Kidney tubule cell (primary cell): ENCODE measurements around the gene CCDC70.
"Not testable (repeated sequence)": the region's sequence is repeated elsewhere in the genome, so short reads cannot be mapped to it uniquely, and the experiment has no call there.

ENCODE experiments used
- DNase-seq: peaks from one replicate; pipeline ENCODE4 v3.0.0-alpha.2; 2018; ENCODE audit warnings: low spot score

The CCDC70 gene

DNA sequence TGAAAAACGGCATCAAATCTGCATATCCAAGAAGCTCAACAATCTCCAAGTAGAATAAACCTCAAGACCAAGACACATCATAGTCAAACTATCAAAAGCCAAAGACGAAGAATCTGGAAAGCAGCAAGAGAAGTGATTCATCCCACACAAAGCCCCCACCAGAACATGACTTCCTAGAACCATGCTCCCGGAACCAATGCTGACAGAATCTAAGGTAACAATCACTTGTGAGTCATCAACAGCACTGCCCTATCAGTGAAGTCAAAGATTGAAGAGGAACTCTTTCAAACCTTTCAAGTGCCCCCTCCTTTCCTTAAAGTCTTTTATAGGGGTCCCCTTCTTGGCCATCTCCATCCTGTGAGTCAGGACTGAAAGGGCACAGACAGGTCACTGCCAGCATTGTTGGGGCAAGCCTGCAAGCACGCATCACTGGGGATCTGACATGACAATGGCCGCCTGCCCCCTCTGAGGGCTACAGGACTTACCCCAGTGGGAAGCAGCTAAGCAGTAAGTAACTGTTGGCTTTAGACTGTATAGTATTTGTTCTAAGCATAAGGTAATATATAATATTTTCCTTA lies at the start of gene CCDC70:
Gene CCDC70 (plus strand): TSS at position 247 of the 578 bp plus-strand sequence. CDS start 3,443 bp downstream, outside the sequence.
- peak; percentile 85 for DNase-seq

DNA sequence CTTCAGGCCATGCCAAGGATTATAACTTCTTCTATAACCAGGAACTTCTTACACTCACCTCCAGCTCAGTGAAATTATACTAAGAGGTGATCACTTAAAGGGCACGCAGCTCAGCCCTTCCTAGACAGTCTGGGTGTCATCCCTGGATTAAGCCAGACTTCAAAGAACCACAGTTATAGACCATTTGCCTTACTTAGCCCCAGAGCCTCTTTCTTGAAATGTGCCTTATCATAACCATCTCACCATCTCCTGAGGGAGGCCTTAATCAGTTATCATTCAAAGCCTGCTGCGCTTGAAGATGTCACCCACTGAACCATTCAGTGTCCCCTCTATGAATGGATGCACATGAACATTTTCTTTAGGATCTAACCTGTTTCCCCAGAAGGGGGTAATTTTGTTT lies 47.7 kb upstream of the CCDC70 start:
- DNase-seq, result no peak

DNA sequence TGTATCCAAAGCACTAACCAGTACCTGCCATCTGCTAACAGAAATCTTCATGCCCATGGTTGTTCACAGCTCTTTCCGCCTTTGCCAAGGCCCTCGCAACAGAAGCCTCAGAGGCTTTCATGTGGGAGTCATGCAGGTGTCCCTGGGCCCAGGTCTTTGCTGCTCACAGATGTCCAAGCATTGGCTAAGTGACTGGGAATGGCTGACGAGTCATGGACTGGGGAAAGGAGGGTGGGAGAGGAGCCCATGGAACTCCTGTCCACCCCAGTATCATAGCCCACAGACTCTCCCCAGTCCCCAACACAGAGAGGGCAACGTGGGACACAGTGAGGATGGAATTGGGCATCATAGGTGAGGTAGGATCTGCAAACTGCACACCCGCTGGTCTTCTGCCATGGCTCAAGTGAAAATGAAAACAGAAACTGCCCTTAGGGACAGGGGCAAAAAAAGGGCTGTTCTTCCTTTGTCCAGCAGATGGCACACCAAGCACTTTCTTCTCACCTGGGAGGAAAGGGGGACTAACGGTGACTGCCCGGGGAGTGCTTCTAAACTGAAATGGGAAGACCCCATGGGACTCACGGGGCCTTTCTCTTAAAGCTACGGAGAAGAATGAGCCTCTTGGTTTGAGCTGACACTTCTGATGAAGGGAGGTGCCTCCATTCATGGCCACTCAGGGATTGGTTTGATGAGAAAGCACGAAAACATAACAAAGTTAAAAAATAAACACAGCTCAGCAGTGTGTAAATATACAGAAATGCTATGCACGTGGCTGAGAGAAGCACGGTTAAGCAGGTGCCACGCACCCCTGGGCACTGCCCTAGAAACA lies 46.7 kb upstream of the CCDC70 start:
- peak; percentile 71 for DNase-seq

DNA sequence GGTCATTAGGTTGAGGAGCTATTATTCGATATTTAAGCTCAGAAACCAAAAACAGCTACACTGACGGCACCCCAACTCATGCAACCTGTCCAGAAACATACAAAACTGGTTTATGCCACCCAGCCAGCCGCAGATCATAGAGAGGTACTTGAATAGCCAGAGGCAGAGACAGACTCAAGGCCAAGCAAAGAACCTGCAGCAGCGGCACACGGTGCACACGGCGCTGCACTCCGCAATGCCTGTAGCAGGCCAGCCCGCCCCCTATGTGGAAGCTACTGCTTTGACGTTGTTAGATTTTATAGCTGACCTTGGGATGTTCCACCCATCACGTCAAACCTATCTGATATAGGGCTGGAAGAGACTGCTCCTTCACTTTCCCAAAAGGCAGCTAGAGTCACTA lies 45.9 kb upstream of the CCDC70 start:
- DNase-seq, result no peak

DNA sequence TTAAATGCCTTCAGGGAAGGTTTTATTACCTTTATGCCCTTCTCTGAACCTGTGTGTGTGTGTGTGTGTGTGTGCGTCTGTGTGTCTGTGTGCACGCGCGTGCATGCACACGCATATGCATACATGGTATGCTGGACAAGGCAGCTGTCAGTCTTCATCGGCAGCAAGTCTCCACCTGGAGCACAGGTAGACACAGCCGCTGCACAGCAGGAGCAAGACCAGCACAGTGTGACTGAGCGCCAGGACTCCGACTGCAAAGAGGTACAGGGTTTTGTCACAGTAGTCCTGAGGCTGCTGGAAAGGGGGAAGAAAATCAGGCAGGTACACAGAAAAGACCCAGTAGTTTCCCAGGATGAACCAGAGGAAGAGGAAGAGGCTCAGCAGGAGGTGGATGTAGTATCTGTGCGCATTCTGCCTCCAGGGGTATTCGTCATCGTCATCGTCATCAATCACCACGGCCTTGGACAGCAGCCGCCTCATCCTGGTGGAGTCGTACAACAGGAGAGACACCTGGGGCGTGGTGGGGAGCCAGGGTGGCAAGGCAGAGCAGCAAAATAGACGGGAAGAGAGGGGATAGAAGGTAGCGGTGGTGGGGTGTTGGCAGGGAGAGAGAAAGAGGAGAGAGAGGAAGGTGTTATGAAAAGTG lies 45.0 kb upstream of the CCDC70 start:
- no peak for DNase-seq

DNA sequence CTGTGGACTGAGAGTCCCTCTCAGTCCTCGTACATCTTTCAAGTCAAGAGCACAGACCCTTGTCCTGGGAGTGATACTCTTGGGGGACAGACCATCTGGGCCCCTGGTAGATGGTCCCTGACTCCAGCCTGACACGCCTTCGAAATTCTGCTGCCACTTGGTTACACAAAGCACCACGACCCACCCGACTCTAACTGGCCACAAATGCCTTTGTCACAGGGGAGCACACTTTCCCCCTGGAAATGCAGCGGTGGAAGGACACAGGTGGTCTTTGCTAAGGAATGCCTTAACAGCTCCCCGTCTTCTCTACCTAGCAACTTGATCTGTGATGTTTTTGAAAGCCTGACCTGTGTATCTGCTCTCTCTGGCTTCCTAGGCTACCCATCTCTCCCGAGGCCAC lies 44.1 kb upstream of the CCDC70 start:
- DNase-seq, result no peak

DNA sequence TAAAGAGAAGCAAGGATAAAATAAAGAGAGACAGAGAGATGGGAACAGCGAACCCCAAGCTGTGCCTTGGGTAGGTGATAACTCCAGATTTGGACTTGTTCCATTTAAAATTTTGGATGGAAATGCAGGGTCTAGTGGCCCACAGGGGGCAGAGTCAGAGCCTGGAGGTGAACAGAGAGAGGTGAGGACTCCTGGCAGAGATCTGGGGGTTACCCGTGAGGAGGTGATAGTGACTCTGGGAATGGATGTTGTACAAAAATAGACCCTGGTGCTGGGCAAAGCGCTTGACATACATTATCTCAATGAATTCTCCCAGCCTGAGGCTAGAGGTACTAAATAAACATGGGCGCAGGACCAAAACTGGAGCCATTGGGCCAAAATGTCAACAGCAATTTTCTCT lies 43.5 kb upstream of the CCDC70 start:
- no peak for DNase-seq

DNA sequence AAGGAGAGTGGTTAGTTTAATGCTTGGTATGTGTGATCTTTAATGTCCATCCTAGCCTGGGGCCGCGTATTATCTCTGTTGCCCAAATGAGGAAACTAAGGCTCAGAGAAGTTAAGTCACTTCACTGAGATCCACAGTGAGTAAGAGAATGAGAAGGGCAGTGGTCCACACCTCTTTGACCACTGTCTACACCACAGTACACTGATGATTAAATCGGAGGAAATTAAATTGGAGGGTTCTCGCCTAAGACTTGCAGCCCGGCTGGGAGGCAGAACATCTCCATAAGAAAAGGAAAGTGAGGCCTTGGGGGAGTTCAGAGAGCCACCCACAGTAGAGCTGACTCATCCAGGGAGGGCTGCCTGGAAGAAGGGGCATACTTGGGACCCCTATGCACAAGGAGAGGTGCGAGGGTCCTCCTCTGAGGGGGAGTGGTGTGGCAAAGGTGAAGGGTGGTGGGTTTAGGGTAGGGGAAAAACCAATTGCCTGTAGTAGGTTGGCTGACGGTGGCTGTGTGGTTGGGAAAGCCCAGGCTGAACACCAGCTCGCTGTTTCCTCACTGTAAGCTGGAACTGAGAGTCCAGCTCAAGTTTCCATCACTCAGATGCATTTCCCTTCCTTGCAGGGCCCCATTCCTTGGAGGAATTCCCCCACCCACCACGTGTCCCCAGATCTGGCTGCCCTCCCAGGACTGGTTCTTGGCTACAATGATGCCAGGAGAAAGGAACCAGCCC lies 42.8 kb upstream of the CCDC70 start:
- DNase-seq, result no peak

DNA sequence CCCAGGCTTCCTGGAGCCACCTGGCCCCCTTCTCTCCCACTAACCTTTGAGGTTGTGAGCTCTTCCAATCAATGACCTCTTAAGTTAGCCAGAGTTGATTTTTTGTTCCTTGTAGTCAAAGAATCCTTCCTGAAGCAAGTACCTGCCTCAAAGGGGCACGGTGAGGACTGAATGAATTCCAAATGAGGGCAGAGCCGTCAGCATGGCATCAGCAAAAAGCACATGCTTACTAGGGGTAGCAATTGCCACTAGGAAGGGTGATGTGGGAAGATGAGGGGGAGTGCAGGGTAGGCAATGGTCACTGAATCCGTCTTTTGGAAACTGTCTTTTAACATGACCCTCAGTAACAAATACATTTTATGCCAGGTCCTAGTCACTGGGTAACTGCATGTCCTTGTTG lies 42.2 kb upstream of the CCDC70 start:
- DNase-seq, result no peak

DNA sequence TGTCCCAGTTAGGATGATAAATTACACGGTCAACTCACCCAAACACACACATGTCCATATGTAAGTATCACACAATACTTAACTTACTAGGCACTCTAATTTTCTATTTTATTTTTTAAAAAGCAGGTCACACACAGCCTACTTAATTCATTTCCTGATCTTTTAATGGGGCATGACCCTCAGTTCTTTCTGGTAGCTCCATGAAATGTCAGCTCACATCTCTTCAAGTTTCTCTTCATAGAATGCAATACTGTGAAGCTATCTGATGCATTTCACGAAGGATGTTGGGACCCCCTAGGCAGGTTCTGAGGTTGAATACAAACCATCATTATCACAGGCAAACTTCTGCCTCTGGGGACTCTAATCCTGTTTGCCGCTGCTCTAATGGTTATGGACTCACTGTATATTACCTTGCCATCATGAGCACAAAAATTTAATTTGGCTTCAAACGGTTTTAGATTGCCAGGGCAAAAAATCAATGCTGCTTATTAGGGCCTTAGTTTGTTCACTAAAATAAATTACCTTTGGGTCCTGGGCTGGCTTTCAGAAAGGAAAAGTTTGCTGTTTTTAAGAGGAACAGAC lies 41.7 kb upstream of the CCDC70 start:
- DNase-seq, result no peak

DNA sequence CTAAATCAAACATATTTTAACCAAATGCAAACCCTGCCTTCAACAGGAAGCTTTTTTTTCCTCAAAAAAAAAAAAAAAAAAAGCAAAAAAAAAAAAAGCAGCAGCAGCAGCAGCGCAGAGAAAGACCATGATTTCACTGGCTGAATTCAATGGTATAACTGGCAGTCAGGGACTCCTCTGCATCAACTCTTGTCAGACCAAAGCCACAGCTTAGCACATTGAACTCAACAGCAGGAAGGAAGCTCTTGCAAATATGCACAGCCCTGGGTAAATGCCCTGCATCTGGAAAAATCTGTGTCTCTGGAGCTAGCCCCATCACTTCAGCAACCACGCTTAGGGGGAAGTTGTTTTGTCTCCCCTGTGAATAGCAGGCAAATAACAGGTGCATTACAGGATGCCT lies 40.2 kb upstream of the CCDC70 start:
- no peak for DNase-seq

DNA sequence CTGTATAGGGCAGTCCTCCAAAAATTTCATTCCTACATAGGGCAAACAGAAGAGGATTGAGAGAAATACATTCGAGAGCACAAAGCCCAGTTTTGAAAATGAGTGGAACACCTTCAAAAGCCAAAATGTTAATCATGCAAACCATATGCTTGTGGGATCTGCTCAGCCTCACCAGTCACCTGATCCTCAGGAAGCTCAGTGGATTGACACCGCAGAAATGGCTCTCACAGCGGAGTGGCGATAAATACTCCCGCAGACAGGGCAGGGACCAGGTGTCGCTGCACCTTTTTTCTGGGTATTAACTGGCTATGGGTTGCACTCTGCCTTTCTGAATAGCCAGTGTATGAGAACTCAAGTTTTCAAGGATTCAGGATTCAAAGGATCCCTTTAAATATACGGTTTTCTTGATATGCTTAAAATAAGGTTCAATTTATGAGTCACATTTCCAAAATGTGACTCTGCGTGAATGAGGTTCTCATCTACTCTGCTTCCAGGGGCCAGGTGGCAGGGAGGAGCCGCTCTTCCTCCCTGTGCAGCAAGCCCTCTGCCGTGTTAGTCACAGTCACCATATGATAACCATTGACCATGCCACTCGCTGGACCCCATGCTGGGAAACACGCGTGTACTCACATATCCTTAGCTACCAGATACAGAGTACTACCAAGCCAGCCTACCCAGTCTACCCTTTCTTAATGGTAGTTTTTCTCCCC lies 39.5 kb upstream of the CCDC70 start:
- no peak for DNase-seq

DNA sequence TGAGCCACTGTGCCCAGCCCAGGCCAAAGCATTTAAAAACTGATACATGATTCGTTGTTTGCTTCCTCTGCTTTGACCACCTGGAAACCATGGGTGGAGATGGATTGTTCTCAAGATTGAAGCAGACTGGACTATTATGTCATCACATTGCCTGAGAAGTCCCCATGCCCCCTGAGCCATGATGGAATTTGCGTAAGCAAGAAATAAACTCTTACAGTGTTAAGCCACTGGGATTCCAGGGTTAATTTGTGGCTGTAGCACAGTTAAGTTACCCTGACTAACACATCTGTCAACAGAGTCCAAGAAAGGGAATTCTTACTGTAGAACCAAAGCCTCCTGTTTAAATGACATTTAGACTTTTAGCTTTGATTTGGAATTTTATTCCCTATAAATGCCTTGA lies 38.4 kb upstream of the CCDC70 start:
- DNase-seq, result no peak

DNA sequence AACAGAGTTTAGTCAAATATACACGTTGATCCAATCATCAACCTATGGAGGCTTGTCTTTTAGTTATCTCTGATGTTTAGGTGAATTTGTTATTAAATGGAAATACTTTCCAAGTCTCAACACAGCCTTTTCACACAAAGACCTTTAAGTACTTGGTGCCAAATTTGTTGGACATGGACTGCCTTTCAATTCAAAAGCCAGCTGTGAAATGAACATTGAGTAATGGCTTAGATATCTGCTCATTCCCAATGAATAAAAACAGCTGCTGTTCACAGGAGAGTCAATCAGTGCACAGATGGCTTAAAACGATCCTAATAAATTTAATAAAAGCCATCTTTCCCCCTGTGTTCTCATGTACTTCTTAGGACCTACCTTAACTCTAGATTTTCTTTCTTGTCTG lies 37.9 kb upstream of the CCDC70 start:
- no peak for DNase-seq

DNA sequence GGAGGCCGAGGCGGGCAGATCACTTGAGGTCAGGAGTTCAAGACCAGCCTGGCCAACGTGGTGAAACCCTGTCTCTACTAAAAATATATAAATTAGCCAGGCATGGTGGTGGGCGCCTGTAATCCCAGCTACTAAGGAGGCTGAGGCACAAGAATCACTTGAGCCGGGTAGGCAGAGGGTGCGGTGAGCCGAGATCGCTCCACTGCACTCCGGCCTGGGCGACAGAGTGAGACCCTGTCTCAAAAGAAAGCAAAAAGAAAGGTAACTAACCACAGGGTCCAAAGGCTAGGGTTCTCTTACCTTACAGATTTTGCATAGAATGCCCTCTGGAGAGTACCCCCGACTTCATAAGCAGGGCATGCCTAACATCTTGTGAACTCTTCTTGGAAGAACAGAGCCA lies 37.1 kb upstream of the CCDC70 start:
- DNase-seq, result not testable (repeated sequence)

DNA sequence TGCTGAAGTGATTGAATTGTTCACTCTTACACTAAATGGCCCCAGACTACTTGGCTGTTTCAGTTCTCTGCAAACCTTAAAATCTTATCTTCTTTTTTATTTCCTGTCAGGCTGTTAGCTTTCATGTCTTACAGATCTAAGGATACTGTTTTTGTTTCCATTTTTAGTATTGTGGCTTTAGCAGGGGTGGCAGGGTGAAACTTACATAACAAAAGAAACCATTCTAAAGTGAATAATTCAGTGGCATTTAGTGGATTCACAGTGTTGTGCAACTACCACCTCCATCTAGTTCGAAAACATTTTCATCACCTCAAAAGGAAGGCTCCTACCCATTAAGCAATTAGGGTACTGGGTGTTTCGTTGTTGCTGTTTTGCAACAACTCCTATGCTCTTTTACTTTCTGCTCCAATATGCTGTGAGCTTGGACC lies 36.6 kb upstream of the CCDC70 start:
- no peak for DNase-seq

DNA sequence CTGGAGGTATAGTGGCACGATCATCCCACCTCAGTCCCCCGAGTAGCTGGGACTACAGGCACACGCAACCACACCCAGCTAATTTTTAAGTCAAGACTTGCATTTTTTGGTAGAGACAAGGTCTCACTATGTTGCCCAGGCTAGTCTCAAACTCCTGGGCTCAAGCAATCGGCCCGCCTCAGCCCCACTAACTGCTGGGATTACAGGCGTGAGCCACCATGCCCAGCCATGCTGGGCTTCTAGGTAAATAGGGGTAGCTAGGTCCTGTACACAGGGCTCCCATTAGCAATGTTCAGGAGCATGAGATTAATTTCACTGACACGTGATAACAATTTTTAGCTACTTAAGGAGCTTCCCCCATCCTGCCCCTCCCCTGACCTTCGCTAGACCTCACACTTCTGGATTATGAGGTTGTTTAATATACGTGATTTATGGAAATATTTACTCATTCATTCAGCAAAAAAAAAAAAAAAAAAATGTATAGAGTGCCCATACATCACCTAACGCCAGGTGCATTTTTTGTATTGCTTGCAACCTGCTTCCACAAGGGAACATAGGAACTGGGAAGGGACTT lies 36.0 kb upstream of the CCDC70 start:
- DNase-seq, result no peak

DNA sequence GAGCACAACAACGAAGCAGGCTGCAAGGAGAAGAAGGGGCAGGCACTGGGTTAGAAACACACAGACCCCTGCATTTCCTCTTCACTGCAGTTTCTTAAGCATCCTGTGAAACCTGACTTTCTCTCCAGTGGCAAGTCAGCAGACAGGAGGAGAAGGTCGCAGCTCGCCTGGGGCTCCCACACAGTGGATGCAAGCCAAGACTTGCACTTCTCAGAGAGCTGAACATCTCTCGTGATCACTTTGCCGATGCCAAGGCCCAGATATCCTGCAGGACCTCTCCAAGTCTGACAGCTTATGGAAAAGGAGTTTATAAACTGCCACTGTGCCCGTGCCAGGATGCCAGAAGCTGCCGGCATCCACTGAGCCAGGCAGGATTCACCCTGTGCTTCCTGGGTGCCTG lies 35.2 kb upstream of the CCDC70 start:
- DNase-seq, result no peak

DNA sequence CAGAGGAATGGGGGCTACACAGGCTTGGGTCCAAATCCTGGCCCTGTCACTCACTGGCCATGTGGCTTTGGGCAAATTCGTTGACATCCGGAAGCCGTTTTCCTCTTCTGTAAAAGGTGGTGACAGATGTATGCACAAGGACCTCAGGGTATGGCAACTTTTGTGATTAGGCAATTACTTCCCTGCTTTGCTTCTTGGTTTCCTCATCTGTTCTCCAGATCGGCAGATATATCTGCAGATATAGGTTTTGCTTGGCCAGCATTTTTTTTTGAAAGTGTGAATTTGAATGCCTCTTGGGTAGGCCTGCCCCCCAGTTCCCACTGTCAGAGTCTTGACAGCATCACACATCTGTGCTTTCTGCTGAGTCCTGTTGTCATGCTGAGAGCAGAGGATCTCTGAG lies 34.5 kb upstream of the CCDC70 start:
- DNase-seq, result no peak

DNA sequence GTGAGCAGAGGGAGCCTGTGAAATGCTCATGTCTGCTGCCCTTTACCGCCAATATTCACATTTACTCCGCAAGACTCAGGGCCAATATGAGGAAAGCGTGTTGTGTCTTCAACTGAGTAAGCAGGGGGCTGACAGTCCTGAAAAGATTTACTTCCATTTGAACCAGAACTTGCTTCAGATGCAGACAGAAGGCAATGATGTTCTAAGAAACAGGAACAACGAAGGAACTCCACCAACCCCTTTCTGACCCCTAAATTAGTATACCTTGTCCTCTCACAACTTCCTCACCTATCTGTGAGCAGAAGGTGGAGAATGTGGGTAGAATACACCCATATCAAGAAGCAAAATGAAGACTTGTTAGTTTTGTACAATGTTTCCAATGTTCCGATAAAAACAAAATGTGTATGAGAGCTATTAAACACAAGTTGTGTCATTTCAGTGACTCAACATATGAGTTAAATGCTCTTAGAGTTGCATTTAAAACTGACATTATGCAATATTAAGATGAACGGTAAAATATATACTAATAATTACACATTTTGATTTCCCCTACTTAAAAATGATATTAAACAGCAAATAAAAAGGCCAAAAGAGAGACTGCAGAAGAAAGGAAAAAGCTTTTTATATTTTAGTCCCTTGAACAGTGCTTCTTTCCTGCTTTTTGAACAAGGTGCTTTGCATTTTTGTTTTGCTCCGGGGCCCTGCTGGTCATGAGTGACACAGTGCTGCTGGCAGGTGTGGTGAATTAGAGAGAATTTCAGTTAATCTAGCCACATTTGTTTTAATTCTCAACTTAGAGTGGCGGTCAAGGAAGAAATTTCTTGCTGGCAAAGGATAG lies 32.8 kb upstream of the CCDC70 start:
- DNase-seq, result no peak

DNA sequence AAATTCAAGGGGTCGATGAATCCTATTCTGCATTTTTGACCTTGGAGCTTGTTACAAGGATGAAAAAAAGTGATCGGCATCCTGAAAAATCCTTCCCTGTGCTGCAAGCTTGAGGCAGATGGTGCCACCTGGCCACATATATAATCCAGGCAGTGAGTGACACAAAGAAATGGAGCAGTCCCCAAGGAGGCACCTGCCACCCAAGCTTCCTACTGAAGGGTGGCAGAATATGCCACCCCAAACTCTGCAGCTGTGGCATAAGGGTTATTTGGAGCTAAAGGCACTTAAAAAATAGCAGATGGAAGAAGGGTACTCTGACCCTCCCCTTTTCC lies 32.2 kb upstream of the CCDC70 start:
- no peak for DNase-seq
